ENCODE results near the gene DGKG. TPM values are rescaled to one million over a fixed set of nuclear protein-coding genes. Genes with fewer than 3 reads are reported as not detected.

Gene DGKG
- total RNA-seq, 1 donor from 2014 or later = 7.3 TPM

DNA sequence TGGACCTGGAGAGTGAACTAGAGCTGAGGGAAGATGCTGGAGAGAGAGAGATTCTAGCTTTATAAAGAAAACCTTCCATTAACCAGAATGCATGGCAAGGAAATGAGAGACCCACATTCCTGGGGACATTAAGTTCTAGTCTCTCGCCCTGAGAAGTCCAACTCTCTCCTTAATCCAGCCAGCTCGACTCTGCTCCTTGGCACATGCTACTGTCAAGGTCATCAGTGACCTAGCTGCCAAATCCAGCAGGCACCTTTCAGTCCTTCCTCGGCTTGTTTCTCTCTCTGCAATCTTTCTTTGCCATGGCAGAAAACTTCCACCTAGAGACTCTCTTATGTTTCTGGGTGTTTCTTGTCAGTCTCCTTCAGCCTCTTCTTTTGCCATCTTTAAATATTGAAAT, 40.3 kb downstream of the DGKG start:
- DNase-seq (ENCODE audit: low spot score in 2 of 2) = no peak
- FAIRE-seq = no peak

- FAIRE-seq (no peak), DNase-seq (ENCODE audit: low spot score in 2 of 2) (no peak)
Measured at GRCh38 chr3:186320862-186321568, 41.0 kb downstream of the DGKG start.

GRCh38 chr3:186319945-186320344, 42.1 kb downstream of the DGKG start:
- FAIRE-seq (no peak), DNase-seq (ENCODE audit: low spot score in 2 of 2) (no peak)

- no peak for DNase-seq (ENCODE audit: low spot score in 2 of 2)
- no peak for FAIRE-seq
Measured at GRCh38 chr3:186318135-186318534, 43.9 kb downstream of the DGKG start.

DNA sequence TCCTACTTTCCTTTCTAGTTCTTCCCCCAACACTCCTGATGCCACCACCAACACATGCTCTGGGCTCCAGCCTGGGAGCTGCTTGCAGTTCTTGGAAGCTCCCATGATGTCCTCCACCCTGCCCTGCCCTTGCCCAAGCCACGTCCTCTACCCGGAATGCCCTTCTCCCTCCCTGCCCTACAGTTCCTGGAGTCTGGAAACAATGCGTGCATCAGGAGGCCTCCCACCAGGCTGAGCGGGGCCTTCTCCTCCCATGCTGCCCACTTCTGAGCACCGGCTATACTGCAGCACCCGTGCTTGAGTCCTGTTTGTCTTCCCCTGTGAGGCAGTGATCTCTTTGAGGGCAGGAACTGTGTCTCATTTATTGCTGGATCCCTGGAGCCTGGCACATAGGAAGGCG, 44.6 kb downstream of the DGKG start:
- DNase-seq (ENCODE audit: low spot score in 2 of 2) (no peak), FAIRE-seq (no peak)

- FAIRE-seq = no peak
- DNase-seq (ENCODE audit: low spot score in 2 of 2) = no peak
Measured at GRCh38 chr3:186316666-186317260, 45.3 kb downstream of the DGKG start.

DNA sequence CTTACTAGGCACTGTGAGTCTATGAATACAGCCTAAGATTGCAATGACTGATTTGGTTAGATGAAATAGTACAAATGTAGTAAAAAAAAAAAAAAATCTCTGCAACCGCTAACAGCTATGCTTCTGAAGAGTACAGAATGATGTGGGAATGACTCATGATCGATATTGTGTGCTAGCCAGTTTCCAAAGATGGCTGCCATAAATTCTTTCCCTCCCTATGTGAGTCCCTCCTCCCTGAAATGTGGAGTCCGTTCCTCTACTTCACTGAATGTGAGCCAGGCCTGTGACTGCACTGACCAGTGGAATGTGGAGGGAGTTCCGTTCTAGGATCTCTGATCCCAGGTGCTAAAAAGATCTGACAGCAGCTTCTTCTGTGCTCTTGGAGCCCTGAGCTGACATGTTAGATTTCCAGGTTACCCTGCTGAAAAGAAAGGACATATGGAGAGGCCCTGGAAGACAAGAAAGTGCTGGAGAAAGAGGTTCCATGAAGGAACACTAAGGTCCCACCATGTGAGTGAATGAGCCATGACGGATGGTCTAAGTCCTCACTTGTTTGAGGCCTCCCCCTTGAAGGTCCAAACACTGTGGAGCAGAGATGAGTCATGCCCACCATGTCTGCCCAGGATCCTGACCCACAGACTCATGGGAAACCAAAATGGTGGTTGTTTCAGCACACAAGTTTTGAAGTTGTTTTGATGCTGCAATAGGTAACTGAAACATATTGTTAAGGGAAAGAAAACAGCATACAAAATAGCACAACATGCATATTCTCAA, 46.3 kb downstream of the DGKG start:
- FAIRE-seq = no peak
- no peak for DNase-seq (ENCODE audit: low spot score in 2 of 2)

DNA sequence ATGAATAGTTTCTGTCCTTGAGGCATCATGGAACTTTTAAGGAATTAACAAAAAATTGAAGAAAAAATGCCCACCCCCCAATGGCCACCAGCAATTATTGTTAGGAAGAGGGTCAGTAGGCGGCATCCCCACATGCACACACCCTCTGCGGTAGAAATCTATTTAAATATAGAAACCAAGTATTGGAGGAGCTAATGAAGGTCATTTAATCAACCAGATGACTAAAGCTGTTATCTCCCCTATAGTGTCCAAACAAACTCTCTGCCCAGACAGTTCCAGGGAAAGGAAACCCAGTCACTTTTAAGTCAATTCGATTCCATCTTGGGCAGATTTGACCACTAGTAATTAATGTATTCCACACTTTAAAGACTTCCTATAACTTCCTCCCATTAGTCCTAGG, 47.1 kb downstream of the DGKG start:
- no peak for FAIRE-seq
- no peak for DNase-seq (ENCODE audit: low spot score in 2 of 2)

DNA sequence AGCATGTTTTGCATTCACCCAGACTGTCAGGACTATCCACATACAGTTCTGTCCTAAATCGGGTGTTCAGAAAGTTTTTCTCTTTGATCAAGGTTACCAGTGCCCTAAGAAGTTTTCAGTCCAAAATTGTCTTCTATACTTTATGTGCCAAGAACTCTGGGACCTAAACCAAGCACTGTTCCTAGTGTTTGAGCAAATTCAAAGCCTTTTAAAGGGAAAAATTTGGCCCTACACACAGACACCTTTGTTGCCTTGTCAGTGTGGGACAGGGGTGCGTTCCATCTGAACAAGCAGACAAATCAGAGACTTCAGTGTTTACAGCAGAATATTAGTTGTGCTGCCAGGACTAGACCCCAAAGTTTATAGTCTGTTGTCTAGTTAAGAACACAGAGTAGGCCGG, 50.6 kb downstream of the DGKG start:
- no peak for DNase-seq (ENCODE audit: low spot score in 2 of 2)
- no peak for FAIRE-seq

DNA sequence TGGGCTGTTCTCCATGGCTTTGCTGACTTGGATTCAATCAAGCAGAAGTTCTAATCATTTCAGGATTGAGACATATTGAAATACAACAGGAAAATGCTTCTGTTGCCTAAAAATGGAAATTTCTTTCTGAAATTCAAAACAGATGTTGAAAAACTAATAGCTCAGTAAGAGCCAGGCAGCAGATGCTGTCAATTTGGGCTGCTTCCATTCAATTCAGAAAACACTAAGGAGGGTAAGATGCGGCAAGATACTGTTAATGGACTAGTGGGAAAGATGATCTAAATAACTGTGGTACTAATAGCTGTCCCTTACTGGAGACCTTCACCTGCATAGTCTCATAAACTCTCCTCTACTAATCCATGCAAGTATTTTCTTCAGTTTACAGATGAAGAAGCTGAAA, 53.5 kb downstream of the DGKG start:
- DNase-seq (ENCODE audit: low spot score in 2 of 2) (no peak), FAIRE-seq (no peak)

DNA sequence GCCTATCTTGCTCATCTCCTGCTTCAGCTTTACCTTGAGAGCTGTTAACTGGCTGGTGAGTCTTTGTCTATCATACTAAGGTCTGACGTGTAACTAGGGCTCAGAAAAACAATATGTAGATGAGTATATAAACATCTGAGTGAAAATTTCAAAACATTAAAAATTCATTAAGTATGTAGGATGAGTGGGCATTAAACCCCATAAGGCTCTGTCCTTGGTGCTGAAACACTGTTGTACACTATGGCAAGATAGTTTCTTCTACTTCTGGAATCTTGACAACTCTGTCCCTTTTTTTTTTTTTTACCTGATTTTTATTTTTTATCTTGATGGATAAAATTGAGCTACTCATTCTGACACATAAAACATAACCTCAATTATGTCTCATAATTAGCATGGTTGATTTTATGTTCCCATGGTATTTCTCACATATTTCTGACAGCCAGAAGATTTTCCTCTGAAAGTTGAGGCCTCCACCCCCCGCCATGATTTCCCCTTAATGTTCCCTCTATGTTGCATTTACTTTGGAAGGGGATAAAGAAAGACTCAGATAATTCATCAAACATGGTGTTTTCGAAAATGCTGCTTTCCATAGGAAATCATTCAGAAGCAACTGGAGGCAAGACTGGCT, 54.3 kb downstream of the DGKG start:
- DNase-seq (ENCODE audit: low spot score in 2 of 2) (no peak), FAIRE-seq (no peak)

- no peak for DNase-seq (ENCODE audit: low spot score in 2 of 2)
Measured at GRCh38 chr3:186305286-186305685, 56.7 kb downstream of the DGKG start.

DNA sequence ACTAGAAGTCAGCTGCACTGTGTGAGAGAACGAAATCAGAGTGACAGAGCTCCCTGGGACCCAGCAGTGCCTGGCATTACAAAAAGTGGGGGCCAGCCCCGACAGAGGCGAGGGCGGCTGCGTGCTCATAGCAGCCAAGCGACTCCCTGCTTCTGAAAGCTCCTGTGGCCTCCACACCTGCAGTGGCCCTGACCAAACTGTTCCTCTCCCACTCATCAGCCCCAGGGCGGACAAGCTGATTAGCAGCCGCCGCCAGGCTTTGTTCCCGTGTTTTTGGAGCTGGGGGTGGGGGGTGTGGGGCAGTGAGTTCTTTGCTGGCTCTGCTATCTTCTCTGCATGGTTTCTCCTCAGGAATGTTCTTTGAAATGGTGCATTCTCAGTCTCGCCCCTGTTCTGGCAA, 58.1 kb downstream of the DGKG start:
- FAIRE-seq (no peak), DNase-seq (ENCODE audit: low spot score in 2 of 2) (no peak)

More at GRCh38 chr3:186305286-186305685, 56.7 kb downstream of the DGKG start:
- FAIRE-seq = no peak

DNA sequence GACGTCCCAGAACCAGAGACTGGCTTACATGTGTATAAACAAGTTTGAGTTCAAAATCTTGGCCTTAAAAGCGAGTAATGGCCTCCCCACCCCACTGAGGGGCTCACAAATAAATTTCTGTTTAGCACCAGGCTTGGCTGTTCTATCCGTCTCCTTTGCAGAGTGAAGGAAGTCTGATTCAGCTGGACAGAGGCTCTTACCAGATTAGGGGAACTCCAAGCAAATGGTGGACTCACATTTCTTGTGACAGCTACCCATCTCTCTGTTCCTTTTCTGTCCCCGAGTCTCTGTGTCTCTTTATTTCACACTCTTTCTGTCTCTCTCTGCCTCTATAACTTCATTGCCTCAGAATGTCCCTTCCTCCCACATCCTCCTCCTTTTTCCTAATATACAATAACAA, 62.7 kb downstream of the DGKG start:
- FAIRE-seq (no peak), DNase-seq (ENCODE audit: low spot score in 2 of 2) (no peak)

- no peak for FAIRE-seq
- DNase-seq (ENCODE audit: low spot score in 2 of 2) = peak in 1 of 2 donors; percentile 40
Measured at GRCh38 chr3:186298876-186299275, 63.2 kb downstream of the DGKG start.

DNA sequence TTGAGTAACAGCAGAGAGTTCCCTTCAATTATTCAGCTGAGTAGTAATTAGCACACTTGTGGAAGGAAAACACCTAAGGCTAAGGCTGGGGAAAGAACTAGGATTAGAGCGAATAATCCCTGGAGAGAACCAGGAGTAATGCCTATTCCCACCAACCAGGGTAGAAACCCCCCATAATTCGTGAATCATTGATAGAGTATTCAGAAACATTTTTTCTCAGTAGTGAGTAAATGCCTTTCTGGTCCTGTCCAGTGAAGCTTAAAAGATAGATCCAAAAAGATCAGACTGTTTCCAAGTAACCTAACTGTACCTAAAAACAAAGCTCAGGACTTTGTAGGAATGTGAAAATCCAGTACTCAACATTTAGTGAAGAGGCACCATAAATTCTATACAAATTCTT, 71.2 kb downstream of the DGKG start:
- FAIRE-seq (no peak), DNase-seq (ENCODE audit: low spot score in 2 of 2) (no peak)

GRCh38 chr3:186287711-186288110, 74.3 kb downstream of the DGKG start:
- FAIRE-seq = no peak

GRCh38 chr3:186286114-186286513, 75.9 kb downstream of the DGKG start:
- FAIRE-seq = no peak
- DNase-seq (ENCODE audit: low spot score in 2 of 2) = no peak

More at GRCh38 chr3:186287711-186288110, 74.3 kb downstream of the DGKG start:
- no peak for DNase-seq (ENCODE audit: low spot score in 2 of 2)

- no peak for FAIRE-seq
Measured at GRCh38 chr3:186284661-186285060, 77.4 kb downstream of the DGKG start.

GRCh38 chr3:186284349-186284652, 77.7 kb downstream of the DGKG start:
- FAIRE-seq (no peak), DNase-seq (ENCODE audit: low spot score in 2 of 2) (no peak)

More at GRCh38 chr3:186284661-186285060, 77.4 kb downstream of the DGKG start:
- DNase-seq (ENCODE audit: low spot score in 2 of 2) = no peak

DNA sequence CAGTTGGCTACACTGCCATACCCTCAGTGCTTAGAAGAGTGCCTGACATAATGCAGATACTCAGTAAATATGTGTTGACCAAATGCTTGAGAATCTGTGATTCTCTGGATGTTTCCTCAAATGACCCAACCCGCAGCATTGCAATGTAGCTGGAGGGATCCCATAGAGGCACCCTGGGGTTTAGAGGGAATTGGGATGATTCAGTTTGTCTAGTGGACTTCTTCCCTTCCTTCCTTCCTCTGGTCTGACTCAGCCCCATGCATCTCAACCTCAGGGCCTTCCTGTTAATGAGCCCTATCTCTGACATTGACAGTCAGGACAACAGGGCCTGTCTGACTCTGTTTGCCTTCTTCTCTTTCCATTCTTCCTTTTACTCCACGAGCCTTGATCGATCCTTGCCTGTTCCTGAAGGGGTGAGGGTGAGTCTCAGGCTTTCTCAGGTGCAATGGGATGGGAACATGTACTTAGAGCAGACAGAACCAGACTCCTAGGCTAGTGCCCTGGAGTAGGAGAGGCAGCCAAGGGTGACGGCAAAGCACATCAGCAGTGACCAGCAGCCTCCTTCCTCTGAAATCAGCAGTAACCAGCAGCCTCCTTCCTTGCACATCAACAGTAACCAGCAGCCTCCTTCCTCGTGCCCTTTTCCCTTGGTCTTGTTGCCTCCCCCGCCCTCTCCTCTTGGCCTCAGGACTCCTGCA, 78.2 kb downstream of the DGKG start:
- FAIRE-seq (no peak), DNase-seq (ENCODE audit: low spot score in 2 of 2) (no peak)
